Stimulated activated CD8-positive, alpha-beta memory T cell treated with anti-CD3 and anti-CD28 coated beads, Interleukin-15, amount 100 ng/mL, for 48 hours (primary cell): ENCODE data around the gene MUC5B.
"Not testable (repeated sequence)": the region's sequence is repeated elsewhere in the genome, so short reads cannot be mapped to it uniquely, and the experiment has no call there.

Experiments
- DNase-seq, 2 donors: peaks; one replicate each; pipeline ENCODE4 v3.0.0-alpha.2; 2020; ENCODE audit warnings: low read depth in 2 of 2

Gene MUC5B

DNA sequence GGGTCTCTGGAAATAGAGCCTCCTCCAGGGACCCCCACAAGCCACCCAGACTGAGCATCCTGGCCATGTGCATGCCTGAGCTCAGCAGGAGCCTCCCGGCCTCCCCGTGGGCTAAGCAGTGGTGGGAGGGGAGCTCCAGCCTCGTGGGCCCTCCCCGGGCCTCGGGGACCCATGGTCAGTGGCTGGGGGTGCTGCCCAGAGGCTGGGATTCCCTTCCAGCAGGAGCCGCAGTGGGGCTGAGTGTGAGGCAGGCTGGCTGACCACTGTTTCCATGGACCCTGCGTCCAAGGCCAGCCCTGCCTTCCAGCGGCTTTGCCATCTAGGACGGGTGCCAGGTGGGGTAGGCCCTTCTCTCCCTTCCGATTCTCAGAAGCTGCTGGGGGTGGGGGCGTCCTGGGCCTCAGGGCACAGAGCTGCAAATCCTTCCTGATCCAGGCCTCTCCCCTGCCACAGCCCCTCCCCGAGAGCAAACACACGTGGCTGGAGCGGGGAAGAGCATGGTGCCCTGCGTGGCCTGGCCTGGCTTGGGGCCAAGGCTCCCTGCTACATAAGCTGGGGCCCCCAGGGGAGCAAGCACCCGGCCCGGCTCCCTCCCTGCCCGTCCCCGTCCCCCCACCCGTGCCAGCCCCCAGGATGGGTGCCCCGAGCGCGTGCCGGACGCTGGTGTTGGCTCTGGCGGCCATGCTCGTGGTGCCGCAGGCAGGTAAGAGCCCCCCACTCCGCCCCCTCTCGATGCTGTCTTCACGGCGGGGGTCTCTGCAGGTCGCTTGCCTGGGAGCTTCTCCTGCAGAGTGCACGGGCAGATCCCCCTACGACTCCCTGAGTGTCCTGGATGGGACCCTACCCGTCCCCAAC lies at the start of gene MUC5B:
TSS of gene MUC5B (plus strand) at position 576 of the 855 bp plus-strand sequence. CDS start at position 634, 58 bp downstream.
- no peak for DNase-seq

- not testable (repeated sequence) for DNase-seq
Observed at GRCh38 chr11:1173396-1173795, 49.5 kb upstream of the MUC5B start.

GRCh38 chr11:1174441-1175370 lies 48.2 kb upstream of the MUC5B start:
- no peak for DNase-seq

DNA sequence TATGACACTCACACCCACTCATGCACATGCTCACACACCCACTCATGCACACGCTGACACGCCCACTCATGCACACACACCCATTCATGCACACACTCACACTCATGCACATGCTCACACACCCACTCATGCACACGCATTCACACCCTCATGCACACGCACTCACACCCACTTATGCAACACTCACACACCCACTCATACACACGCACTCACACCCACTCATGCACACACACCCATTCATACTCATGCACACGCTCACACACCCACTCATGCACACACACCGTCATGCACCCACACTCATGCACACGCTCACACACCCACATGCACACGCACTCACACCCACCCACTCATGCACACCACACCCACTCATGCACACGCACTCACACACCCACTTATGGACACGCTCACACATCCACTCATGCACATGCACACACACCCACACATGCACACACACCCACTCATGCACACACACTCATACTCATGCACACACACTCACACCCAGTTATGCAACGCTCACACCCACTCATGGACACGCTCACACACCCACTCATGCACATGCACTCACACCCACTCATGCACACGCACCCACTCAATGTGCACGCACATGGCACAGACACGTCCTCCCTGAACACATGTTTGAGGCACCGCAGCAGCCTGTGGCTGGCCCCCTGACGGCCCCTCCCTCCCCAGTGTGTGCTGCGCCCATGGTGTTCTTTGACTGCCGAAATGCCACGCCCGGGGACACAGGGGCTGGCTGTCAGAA lies 47.2 kb upstream of the MUC5B start:
- no peak for DNase-seq

GRCh38 chr11:1176224-1177019 lies 46.4 kb upstream of the MUC5B start:
- DNase-seq, result no peak

DNA sequence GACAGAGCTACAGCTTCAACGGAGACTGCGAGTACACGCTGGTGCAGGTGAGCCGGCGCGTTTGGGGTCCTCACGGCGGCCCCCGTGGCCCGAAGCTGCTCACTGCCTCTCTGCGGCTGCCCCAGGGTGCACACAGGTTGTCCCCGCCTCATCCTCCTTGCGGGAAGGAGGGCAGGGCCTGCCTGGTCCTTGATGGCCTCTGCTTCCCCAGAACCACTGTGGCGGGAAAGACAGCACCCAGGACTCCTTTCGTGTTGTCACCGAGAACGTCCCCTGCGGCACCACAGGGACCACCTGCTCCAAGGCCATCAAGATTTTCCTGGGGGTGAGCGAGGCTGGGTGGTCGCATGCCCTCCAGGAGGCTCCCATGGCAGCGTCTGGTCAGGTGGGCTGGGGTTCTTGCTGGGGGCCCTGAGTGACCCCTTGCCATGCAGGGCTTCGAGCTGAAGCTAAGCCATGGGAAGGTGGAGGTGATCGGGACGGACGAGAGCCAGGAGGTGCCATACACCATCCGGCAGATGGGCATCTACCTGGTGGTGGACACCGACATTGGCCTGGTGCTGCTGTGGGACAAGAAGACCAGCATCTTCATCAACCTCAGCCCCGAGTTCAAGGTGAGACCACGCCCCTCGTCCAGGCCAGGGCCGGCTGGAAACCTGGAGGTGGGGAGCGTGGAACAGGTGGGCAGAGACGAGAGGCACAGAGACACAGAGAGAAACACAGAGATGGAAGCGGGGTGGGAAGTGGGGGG lies 45.7 kb upstream of the MUC5B start:
- no peak for DNase-seq

DNA sequence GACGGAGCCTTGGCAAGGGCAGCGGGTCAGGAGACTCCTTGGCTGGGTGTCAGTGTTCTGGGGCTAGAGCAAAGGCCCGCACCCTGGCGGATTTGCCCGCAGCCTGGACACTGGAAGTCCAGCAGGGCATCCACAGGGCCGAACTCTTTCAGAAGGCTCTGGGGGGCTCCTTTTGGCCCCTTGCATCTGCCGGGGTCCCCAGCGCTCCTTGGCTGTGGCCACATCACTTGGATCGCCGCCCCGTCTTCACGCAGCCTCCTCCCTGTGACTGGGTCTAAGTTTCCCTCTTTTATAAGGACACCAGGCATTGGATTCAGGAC lies 45.1 kb upstream of the MUC5B start:
- no peak for DNase-seq

DNA sequence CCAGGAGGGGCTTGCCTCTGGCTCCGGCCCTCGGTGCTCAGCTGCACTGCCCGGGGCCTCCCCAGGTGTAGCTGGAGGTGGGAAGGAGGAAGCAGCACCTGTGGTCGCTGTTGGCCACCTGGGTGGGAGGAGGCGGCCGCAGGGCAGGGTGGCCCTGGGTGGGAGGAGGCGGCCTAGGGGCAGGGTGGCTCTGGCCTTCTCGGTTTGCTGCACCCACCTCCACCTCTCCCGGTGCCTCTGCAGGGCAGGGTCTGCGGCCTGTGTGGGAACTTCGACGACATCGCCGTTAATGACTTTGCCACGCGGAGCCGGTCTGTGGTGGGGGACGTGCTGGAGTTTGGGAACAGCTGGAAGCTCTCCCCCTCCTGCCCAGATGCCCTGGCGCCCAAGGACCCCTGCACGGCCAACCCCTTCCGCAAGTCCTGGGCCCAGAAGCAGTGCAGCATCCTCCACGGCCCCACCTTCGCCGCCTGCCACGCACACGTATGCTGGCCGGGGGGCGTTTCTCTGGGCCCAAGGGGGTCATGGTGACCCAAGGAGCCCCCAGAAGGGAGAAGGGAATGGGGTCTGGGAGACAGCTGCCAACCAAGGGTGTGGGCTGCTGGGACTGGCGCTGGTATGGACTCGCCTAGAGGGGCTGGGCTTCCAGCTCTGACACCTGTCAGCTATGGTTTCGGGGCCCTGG lies 44.5 kb upstream of the MUC5B start:
- no peak for DNase-seq

- DNase-seq, result no peak
Observed at GRCh38 chr11:1178906-1179305, 44.0 kb upstream of the MUC5B start.

DNA sequence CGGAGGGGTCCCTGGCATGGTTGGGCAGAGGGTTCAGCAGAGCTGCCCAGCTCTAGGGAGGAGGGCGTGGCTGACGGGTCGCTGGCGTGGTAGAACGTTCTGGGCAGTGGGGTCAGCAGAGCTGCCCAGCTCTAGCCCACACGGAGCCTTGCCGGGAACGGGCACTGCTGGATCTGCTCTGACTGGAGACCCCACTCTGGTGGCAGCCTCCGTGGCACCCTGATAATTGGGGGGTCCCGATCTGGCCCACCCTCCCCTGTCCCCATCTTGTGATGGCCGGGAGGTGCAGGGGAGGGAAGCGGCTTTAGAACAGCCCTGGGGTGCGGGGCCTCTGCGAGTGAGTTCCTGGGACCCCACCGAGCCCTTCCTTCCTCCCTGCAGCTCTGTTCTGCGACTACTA lies 43.2 kb upstream of the MUC5B start:
- no peak for DNase-seq

GRCh38 chr11:1180171-1180570 lies 42.7 kb upstream of the MUC5B start:
- DNase-seq, result no peak

DNA sequence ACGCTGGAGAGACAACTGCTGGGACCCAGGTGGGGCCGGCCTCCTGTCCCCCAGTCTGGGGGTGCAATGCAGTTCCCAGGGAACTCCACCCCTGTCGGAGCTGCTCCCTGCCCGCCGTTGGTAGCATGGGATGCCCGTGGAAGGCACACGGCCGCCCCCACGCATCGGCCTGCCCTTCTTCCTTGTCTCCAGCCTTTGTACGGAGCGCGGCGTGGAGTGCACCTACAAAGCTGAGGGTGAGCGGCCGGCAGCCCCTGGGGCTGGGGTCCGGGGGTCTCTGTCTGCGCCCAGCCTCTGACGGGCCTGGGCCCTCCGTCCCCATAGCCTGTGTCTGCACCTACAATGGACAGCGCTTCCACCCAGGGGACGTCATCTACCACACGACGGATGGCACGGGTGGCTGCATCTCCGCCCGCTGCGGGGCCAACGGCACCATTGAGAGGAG lies 41.9 kb upstream of the MUC5B start:
- no peak for DNase-seq

GRCh38 chr11:1181420-1181819 lies 41.4 kb upstream of the MUC5B start:
- DNase-seq, result no peak

GRCh38 chr11:1181853-1182535 lies 40.9 kb upstream of the MUC5B start:
- DNase-seq, result no peak

DNA sequence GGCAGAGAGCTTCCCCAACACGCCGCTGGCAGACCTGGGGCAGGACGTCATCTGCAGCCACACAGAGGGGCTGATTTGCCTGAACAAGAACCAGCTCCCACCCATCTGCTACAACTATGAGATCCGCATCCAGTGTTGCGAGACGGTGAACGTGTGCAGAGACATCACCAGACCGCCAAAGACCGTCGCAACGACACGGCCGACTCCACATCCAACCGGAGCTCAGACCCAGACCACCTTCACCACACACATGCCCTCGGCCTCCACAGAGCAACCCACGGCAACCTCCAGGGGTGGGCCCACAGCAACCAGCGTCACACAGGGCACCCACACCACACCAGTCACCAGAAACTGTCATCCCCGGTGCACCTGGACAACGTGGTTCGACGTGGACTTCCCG lies 38.7 kb upstream of the MUC5B start:
- DNase-seq, result not testable (repeated sequence)

DNA sequence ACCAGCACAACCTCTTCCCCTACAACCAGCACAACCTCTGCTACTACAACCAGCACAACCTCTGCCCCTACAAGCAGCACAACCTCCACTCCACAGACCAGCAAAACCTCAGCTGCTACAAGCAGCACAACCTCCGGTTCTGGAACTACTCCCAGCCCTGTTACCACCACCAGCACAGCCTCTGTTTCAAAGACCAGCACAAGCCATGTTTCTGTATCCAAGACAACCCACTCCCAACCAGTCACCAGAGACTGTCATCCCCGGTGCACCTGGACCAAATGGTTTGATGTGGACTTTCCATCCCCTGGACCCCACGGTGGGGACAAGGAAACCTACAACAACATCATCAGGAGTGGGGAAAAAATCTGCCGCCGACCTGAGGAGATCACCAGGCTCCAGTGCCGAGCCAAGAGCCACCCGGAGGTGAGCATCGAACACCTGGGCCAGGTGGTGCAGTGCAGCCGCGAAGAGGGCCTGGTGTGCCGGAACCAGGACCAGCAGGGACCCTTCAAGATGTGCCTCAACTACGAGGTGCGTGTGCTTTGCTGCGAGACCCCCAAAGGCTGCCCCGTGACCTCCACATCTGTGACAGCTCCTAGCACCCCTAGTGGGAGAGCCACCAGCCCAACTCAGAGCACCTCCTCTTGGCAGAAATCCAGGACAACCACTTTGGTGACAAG lies 34.3 kb upstream of the MUC5B start:
- DNase-seq, result not testable (repeated sequence)

DNA sequence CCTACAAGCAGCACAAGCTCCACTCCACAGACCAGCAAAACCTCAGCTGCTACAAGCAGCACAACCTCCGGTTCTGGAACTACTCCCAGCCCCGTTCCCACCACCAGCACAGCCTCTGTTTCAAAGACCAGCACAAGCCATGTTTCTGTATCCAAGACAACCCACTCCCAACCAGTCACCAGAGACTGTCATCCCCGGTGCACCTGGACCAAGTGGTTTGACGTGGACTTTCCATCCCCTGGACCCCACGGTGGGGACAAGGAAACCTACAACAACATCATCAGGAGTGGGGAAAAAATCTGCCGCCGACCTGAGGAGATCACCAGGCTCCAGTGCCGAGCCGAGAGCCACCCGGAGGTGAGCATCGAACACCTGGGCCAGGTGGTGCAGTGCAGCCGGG lies 33.0 kb upstream of the MUC5B start:
- not testable (repeated sequence) for DNase-seq

DNA sequence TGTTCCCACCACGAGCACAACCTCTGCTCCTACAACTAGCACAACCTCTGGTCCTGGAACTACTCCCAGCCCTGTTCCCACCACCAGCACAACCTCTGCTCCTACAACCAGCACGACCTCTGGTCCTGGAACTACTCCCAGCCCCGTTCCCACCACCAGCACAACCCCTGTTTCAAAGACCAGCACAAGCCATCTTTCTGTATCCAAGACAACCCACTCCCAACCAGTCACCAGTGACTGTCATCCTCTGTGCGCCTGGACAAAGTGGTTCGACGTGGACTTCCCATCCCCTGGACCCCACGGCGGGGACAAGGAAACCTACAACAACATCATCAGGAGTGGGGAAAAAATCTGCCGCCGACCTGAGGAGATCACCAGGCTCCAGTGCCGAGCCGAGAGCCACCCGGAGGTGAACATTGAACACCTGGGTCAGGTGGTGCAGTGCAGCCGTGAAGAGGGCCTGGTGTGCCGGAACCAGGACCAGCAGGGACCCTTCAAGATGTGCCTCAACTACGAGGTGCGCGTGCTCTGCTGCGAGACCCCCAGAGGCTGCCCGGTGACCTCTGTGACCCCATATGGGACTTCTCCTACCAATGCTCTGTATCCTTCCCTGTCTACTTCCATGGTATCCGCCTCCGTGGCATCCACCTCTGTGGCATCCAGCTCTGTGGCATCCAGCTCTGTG lies 30.9 kb upstream of the MUC5B start:
- DNase-seq, result not testable (repeated sequence)
